OCI-M2 (cell line): ENCODE results near the gene SMAD6.

Experiments used
- DNase-seq: peaks from one replicate; lab custom pipeline; 2025; ENCODE audit not compliant: unreplicated experiment; lab: John Stamatoyannopoulos, UW

SMAD6 gene

DNA sequence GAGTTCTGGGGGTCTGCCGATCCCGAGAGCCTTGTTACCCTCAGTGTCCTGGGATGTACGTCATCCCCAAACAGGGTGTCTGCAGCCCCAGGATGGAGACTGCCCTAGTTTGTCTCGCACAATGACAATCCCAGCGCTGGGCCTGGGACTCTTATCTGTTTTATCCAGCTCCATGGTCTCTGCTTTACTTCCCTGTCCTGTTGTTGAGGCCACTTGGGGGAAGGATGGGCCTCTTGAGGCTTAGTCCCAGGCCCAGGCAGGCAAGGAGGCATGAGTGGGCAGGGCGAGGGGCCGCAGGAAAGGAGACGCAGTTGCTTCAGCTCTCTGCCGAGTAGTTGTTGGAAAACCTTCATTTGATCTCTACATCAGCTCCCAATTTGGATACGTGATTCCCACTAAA lies 17.4 kb downstream of the SMAD6 start:
- no peak for DNase-seq

DNA sequence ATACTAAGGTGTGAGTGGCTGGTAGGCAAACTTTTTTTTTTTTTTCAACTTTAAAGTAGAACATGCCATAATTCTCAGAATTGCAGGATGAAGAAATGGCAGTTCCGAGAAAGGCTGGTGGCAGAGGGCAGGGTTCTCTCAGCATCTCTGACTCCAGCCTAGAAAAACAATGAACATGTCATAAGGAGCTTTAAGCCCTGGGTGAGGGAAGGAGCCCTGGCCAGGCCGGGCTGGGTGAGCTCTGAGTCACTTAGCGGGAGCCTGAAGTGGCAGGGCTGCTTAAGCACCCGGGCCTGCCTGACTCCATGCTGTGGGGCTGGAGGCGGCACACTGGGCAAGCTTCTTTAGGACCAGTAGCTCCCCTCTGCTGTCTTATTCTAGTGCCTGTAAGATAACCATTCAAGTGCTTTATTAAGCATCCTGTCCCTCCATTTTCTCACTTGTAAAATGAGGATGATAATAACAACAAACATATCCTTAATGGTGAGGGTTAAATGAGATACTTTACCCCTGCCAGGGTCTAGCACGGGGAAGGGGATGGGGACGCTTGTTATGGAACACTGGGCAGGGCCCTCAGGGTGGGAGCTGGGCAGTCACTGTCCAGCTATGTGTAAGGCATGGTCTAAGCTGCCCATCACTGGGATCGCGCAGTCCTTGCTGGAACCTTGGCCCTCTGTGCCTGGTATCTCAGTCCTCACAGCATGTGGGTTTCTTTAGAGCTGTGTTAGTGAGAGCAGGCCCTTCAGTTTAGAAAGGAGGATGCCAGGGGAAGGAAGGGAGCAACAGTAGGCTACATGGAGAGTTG lies 18.4 kb downstream of the SMAD6 start:
- no peak for DNase-seq

DNA sequence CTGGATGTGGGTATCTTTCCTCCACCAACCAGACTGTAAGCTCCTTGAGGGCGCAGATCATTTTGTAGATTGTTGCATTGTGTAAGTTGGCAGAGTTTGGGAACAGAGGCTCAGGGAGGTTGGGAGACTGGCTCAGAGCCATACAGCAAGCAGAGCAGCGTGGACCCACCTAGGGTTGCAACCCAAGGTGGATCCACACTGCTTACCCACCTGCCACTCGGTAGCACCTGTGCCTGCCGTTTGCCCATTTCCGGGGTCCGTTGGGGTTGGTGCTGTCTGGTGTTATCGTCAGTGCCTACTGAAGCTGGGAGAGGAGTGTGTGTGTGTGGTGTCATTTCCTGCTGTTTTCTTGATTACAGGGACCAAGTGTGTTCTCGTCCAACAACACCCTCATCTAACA lies 19.0 kb downstream of the SMAD6 start:
- no peak for DNase-seq

DNA sequence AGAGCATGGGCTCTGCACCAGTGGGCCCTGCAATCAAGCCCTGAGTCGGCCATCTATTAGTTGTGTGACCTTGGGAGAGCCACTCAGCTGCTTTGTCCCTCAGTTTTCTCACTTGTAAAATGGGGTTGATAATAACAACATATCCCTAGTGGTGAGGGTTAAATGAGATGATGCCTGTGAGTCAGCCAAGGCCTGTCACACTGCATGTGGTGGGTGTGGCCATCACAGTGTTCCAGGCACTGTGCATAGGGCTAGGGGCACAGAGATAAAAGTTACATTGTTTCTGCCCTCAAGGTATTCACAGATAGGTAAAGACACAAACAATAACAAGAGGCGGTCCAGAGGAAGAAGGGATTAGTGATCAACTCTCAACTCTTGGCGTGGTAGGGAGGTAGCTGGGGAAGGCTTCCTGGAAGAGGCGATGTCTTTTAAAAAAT lies 19.5 kb downstream of the SMAD6 start:
- DNase-seq: no peak

DNA sequence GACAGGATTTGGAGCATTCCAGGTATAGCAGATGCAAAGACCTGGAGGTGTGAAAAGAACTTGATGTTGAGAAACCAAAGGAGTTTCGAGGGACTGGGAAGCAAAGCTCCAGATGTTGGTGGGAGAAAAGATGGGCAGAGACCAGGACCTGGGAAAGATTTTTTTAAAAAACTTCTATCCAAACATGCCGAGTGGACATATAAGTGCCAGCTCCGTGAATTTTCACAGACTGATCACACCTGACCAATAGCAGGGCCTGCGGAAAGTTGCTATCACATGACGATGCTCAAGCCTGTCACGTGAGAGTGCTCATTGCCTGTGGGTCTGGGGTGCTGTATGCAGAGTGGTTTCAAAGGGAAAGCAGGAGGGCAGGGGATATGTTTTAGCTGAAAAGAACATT lies 19.9 kb downstream of the SMAD6 start:
- no peak for DNase-seq

DNA sequence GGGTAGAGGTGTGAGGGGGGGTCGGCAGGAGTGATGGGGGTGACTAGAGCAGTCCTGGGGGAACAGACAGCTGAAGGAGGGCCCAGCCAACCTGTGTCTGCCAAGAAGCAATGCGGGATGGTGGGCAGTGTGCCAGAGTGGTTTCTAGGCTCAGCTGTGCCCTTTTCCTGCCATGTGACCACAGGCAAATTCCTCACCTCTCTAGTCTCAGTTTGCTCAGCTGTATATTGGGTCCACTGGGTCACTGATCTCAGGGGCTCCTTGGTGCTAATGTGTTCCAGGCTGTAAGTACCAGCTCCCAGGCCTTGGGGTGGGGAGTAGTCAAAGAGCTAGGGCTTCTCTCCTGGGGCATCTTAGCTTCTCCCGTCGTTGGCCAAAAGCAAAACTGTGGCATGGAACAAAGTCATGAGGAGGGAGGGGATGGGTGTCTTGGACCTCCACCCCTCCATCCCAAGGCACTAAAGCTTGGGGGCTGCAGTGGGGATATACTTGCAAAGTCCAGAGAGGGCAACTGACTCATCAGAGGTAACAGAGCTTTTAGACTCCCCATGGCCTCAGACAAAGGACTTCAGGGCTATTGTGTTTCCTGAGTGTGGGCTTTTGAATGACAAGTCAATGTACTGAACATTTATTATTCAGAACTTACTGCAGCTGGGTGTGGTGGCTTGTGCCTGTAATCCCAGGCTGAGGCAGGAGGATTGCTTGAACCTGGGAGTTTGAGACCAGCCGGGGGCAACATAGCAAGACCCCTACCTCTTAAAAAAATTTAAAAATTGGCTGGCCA lies 20.9 kb downstream of the SMAD6 start:
- no peak for DNase-seq

DNA sequence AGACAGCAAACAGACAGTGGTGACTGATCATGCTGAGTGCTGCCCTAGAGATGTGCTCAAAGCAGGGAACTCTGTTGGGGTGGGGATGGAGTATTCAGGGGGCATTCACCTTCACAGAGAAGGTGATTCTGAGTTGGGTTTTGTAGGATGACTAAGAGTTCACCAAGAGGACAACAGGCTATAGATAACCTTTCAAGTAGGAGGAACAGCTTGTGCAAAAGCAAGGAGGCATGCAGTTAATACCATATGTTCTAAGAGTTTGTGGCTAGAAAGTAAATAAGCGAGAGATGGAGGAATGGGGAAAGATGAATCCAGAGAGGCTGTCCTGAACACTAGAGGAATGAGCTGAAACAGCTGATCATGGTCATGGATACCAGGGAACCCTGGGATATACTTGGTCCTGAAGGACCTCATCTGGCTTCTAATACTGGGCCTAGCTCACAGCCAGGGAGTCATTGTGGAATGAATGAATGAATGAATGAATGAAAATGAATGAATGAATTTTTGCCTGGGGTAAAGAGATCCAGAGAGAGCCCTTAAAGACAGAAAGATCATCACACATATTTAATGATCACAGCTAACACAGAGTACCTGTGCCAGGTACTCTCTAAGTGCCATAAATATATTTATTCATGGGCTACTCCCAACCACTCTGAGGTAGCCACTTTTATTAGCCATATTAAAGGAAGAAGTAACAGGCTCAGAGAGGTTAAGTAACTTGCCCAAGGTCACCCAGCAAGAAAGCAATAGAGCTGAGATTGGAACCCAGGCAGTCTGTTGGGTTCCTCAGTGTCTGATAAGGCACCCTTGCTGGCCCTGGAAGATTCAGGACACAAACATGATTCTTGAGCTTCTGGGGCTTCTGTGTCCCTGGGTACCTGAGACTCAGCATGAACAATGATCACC lies 22.0 kb downstream of the SMAD6 start:
- DNase-seq: no peak

DNA sequence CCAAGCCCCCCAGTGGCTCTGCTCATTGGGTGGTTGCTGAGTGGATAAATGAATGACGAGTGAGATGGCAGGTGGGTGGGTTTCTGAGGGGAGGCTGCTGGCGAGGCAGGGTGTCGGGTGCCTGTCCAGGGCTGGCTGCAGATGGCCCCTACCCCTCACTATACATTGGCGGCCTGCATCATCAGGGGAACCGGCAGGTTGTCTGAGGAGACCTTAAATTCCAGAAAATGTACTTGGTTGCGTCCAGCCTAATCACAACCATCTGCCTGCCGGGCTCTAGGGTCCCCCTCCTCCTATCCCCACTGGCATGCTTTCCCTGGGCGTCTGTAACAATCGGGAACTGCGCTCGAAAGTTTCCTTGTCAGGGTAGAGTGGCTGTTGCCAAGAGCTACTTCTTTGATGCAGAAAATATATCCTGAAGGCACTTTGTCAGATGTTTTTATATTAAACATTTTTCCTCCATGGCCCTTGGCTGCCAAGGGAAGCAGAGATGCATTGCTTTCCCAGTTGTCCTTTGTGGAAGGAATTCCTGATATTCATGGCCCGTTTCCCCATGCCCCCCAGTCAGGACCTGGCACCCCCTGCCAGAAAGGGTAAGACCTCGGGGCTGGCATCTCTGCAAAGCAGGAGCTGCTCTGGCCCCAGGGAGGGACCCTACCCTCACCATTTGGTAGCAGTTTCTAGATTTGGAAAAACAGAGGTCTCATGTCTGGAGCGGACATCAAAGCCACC lies 22.9 kb downstream of the SMAD6 start:
- DNase-seq: no peak

DNA sequence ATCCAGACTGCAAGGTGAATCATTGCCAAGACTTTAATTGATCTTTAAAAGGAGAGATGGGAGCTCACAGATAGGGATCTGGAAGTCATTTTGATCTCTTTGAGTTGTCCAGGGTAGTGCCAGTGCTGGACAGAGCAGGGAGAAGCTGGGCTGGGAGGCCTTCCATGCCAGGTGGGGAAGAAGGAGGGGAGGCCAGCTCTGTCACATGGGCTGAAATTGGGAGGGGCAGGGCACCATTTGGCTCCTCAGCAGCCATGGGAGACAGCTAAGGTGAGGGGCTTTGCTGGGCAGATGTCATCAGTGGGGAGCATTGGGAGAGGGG lies 23.4 kb downstream of the SMAD6 start:
- DNase-seq: no peak

DNA sequence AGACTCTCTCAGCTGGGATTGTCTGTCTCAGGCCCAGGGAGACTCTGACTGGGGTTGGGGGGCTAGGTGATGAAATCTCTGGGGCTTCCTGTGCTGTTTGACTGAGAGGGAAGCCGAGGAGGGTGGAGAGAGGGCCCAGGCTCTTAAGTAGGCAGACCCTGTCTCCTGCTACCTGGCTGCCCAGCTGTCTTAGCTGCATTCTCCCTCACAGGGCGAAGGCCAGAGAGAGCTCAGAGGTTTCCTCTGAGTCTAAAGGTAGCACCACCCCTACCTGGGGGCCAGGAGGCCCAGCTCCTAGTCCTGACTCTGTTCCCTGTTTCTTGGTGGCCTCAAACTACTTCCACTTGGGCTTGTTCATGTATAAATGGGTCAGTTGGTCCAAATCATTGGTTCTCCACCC lies 24.4 kb downstream of the SMAD6 start:
- no peak for DNase-seq

DNA sequence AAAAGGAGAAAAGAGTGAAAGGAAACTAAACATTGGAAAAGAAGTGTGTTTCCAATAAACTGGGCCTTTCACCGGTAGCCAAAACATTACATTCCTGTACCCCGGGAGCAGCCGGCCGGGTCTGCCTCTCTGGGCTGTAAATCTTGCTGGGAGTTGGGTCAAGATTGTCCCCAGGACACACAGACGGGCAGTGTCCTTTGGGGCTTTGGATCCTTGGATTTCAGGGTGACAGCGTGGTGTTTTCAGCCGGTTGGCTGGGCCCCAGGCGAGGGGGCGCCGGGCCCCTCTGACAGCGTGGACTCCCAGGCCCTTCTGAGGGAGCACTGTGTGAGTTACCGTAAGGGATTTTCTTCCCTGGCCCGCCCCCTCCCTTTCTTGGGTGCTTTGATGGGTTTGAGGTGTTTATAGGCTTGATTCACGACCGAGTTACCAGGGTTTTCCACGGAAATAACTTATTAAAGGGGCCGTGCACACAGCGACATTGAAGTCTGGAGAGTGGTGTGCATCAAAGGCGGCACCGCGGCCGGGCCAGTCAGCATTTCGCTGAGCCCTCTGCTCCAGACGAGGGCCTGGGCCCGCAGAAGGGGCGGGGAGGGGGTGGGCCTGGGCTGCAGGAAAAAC lies 27.4 kb downstream of the SMAD6 start:
- no peak for DNase-seq

DNA sequence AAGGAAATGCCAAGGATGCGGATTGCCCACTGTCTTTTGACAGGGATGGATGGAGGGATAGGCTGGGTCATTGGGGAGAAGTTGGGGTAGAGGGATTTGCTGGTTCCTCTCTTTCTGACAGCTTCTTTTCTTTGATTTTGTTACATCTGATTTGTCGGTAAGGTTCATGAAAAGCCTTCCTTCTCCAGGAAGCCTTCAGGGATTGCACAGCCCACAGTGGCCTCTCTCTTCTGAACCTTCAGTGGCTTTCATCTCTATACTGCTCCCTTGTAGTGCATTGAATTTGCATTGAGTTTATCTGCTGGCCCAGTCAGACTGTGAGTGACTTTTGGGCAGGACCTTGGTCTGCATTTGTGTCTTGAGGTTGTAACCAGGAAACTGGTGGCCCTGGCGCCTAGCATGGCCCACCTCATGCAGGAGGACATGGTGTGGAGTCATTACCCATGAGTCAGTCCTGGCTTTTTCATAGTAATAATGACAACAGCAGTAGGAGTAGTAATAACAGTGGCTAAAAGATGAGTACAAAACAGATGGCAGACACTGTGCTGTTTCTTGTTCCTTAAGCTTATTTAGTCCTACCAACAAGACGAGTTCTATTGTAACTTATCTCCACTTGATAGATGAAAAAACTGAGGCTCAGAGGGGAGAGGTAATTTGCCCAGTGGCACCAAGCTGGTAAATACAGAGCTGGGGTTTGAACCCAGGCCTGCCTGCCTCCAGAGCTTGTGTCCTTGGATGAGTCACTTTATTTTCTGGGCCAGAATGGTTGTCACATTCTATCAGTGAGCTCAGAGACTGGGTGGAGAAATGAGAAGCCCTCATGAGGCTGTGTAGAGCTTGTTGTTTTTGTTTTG lies 28.4 kb downstream of the SMAD6 start:
- no peak for DNase-seq

DNA sequence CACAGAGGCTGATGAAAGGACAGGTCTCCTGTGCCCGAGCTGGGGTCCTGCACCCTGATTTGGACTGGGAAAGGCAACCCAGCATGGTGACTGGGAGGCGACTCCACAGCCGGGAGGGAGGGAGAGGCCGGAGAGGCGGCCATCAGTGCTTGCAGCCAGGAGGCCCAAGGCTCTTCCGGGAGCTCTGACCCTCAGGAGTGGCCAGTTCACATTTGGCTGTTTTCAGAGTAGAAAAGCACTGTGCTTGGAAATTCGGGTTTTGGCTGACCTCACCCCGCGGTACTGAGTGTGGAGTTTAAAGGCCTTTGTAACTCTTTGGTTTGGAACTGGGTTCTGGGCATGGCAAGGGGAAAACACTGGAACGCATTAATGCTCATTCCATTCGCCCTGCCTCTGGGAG lies 31.9 kb downstream of the SMAD6 start:
- DNase-seq: no peak

DNA sequence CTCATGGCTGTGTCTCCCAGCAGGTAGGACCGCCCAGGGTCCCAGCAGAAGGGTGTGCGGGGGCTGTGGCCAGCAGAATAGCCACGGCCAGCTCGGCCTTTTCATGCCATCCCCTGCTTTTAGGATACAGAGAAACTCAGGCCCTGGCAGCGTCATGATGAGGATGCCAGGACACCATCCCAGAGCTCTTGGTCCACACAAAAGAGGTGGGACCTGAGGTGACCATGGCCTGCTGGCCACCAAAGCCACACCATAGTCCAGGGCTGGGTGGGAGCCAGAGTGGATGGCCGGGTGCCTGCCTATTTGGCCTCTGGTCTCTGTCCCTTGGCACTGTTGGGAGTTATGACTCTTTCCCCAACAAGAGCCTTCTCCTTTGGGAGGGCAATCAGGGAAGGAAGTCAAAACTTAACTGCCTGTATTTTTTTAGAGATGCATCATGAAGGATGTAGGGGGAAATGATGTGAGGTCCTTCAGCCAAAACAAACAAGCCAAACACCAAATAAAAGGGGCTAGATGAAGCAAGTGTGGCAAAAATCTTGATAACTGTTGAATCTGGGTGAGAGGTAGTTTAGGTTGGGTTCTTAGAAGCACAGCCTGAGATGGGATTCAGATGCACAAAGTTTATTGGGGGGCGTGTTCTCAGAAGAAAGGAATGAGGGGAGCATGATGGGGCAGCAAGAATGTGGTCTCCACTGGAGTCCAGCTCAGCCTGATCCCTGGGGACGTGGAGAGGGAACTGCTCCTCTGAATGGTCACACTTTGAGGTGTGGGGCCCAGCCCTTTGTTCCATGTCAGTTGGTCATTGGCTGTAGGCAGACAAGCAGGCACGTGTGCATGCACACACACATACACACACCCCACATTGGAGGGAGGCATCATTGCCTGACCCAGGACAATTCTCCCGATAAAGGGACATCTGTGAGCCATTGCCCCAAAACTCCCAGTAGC lies 33.2 kb downstream of the SMAD6 start:
- DNase-seq: no peak

DNA sequence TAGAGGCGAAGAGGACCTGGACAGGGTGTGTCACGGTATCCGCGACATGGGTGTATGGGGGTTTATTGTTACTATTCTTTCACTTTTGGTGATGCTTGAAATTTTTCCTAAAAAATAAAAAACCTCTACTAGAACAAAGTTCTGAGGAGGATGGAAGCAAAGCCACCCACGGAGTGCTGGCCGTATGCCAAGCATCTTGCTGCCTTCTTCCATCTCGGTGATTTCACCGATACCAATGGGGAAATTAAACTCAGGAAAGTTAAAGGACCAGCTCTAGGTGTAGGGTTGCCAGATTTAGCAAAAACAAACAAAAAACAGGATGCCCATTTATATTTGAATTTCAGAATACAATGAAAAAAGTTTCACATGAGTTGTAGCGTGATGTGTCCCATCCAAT lies 33.9 kb downstream of the SMAD6 start:
- no peak for DNase-seq

DNA sequence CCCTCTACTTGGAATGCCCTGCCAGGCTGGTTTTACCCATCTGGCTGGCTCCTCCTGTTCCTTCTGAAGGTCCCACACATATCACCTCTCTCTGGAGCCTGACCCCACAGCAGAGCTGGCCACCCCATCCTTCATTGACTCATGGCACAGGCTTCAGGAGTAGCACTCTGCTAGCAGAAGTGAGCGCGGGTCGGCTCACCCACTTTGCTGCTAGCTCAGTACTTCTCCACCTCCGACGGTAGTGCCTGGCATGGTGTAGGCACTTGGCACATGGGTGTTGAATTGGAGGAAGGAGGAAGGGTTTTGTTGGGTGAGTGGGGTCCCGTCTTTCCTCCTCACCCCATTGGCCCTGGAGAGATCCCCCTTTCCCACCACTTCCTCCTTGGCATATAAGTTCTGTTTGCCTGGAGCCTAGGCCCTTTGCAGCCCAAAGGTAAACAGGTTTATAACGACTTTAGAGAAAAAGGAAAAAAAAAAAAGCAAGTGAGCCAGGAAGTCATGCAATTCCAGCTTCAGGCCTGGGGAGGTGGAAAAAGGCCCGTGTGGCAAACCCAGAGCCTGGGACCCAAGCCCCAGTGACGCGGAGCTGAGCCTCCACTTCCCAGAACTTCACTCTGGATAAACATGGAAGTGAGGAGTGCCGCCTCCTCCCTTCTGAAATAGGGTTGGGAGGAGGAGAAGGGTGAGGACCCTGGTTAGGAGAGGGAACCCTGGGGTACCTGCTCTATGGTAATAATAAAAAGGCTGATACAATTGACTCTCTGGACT lies 35.4 kb downstream of the SMAD6 start:
- no peak for DNase-seq

DNA sequence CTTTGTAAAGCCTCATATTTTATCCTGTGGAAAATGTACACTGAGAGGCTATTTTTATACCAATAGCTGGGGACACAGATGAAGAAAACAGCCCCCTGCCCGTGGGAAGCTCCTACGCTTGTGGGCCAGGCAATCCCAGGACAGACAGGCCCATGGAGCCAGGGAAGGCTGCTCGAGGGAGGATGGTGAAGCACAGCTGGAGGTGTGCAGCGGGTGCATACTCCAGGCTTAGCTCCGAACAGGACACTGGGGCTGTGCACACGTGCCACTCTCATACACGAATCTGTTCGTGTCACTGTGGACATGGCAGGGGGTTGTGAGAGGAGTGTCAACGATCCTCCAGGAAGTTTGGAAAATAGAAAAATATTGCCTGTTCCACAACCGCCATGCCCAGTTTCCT lies 36.1 kb downstream of the SMAD6 start:
- DNase-seq: no peak

DNA sequence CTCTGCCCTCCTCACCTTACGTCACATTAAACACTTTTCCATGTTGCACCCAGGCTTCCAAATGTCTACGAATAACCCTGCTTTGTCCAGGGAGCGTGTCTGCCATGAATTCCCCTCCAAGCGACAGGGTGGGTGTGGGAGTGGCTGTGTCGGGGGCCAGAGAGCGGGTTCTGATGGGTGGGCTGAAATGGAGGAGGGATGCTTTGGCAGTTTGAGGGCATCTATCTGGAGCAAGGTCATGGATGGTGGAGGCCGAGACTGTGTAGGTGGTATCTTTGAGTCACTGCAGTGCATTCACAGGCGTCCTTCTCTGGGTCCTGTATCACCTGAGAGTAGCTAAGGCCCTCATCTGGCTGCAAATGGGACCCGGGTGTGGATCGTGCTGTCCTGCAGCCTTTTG lies 36.6 kb downstream of the SMAD6 start:
- no peak for DNase-seq
